ENCODE data around the gene UBE2F. TPM values are rescaled to one million over a fixed set of nuclear protein-coding genes. Genes with fewer than 3 reads are reported as not detected.

The UBE2F gene
- total RNA-seq (2022; extraction: Qiagen RNA extraction; ENCODE audit: low read depth): 40.8 to 57.8 TPM (median 53.1 TPM) in 5 replicates

DNA sequence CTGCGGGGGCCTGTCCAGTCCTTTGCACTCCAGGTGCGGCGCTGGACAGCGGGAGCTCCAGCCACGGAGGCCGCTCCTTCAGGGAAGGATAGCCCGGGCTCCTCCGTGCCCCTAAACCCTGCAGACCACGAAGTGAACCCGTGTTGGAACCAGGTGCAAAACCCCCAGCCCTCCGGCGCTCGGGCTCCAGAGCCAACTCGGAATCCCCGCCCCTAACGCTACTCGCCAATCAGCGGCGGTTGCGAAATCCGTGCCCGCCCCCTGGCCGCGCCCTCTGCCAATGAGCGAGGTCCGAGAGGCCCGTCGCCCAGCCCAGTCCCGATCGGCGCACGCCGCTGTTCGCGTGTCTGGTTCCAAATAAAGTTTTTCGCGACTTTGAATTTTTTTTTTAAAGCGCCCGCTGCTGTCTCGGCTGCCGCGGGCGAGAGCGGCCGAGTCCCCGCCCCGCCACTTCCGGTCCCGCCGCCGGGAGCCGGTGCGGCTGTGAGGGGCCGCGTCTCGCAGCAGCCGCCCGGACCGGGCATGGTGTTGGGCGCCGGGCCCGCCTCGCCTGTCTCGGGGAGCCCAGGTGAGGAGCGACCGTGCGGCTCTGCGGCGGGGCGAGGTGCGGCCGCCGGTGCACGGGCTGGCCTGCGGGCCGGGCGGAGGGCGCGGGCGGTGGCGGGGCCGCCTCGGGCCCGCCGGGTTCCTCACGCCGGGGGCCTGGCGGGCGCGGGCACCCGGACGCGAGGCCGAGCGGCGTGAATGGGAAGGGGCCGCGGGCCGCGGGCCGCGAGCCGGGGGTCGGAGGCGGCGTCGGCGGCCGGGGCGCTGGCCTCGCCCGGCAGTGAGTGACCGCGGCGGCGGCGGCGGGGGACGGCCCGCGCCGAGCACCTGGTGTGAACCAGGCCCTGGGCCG is at the start of gene UBE2F:
UBE2F (plus strand) TSS at position 450 of the 898 bp plus-strand sequence. CDS start 6,094 bp downstream, outside the sequence.

GRCh38 chr2:238060542-238061314 is 93.9 kb downstream of the UBE2F start, which contains the start of gene SCLY:
Gene SCLY (plus strand): TSS chr2:238061001. CDS start chr2:238061055, 54 bp downstream.

Other genes with a start within 250 kb of the UBE2F start
- gene RBM44, start 168.2 kb upstream of the UBE2F start, total RNA-seq (2022; extraction: Qiagen RNA extraction; ENCODE audit: low read depth): 0.15 to 0.41 TPM (median 0.24 TPM) in 5 replicates
- gene RAMP1, start 107.4 kb upstream of the UBE2F start, total RNA-seq (2022; extraction: Qiagen RNA extraction; ENCODE audit: low read depth): 0.09 TPM in 1 of 5 replicates, not detected in the others
- gene SCLY, start 94.0 kb downstream of the UBE2F start, total RNA-seq (2022; extraction: Qiagen RNA extraction; ENCODE audit: low read depth): 23.3 to 25.5 TPM (median 24.6 TPM) in 5 replicates
- gene ESPNL, start 133.3 kb downstream of the UBE2F start, total RNA-seq (2022; extraction: Qiagen RNA extraction; ENCODE audit: low read depth): 0.13 to 0.37 TPM (median 0.18 TPM) in 4 of 5 replicates, not detected in the other
- 0.05 to 0.19 TPM (median 0.07 TPM) in 5 replicates for gene KLHL30, start 171.7 kb downstream of the UBE2F start, total RNA-seq (2022; extraction: Qiagen RNA extraction; ENCODE audit: low read depth)
- gene ERFE, start 192.0 kb downstream of the UBE2F start, total RNA-seq (2022; extraction: Qiagen RNA extraction; ENCODE audit: low read depth): 6.3 to 8.2 TPM (median 6.9 TPM) in 5 replicates
- gene ILKAP, start 236.7 kb downstream of the UBE2F start, total RNA-seq (2022; extraction: Qiagen RNA extraction; ENCODE audit: low read depth): 36.0 to 46.8 TPM (median 42.3 TPM) in 5 replicates

Measured in A549 treated with CpdA at 1 μM for 4 hours (cell line).